ENCODE results near the gene CHN2.

- no peak for TF ChIP-seq MAX (IDR thresholded peaks at IDR 0.05)
- TF ChIP-seq ELK1 (IDR thresholded peaks at IDR 0.05; ENCODE audit: low read depth, low read length) = no peak
- no peak for TF ChIP-seq USF2 (IDR thresholded peaks at IDR 0.05)
- no peak for TF ChIP-seq RAD21 (conservative IDR thresholded peaks at IDR 0.05 in 1 of 2, IDR thresholded peaks at IDR 0.05 in 1 of 2)
- TF ChIP-seq REST (IDR thresholded peaks at IDR 0.05) = no peak
- TF ChIP-seq NFE2L2 (conservative IDR thresholded peaks at IDR 0.05; ENCODE audit: low read length) = no peak
These were observed 286.5 kb downstream of the CHN2 start for GRCh38 chr7:29480934-29481651.

Data from A549 (cell line).